NCI-H146 (cell line): ENCODE measurements around the gene ALX3.
A peak's percentile ranks its signal among the peaks of the same experiment; 100 is the strongest.

ENCODE experiments used
- DNase-seq: peaks from one replicate; lab custom pipeline; 2025; lab: John Stamatoyannopoulos, UW

Gene ALX3

GRCh38 chr1:110065841-110066240, 4.6 kb downstream of the ALX3 start:
- no peak for DNase-seq

GRCh38 chr1:110064576-110065337, 5.7 kb downstream of the ALX3 start:
- DNase-seq, result no peak

- DNase-seq, result no peak
These were observed 6.7 kb downstream of the ALX3 start for GRCh38 chr1:110063781-110064180.

GRCh38 chr1:110062612-110063011, 7.9 kb downstream of the ALX3 start:
- peak; percentile 3 for DNase-seq

- no peak for DNase-seq
These were observed 9.1 kb downstream of the ALX3 start for GRCh38 chr1:110061341-110061740.

- no peak for DNase-seq
These were observed 9.8 kb downstream of the ALX3 start for GRCh38 chr1:110060662-110061060.

- peak; percentile 30 for DNase-seq
These were observed 10.3 kb downstream of the ALX3 start for GRCh38 chr1:110060034-110060661.

GRCh38 chr1:110059133-110059863, 11.2 kb downstream of the ALX3 start:
- no peak for DNase-seq

- DNase-seq, result no peak
These were observed 11.9 kb downstream of the ALX3 start for GRCh38 chr1:110058591-110058990.

- no peak for DNase-seq
These were observed 12.4 kb downstream of the ALX3 start for GRCh38 chr1:110057963-110058518.

- no peak for DNase-seq
These were observed 13.7 kb downstream of the ALX3 start for GRCh38 chr1:110056776-110057175.

GRCh38 chr1:110056285-110056683, 14.2 kb downstream of the ALX3 start:
- no peak for DNase-seq

- DNase-seq, result no peak
These were observed 14.8 kb downstream of the ALX3 start for GRCh38 chr1:110055493-110056284.

- peak; percentile 43 for DNase-seq
These were observed 16.7 kb downstream of the ALX3 start for GRCh38 chr1:110053552-110054428.

GRCh38 chr1:110051262-110051648, 19.2 kb downstream of the ALX3 start:
- DNase-seq, result no peak

- no peak for DNase-seq
These were observed 19.7 kb downstream of the ALX3 start for GRCh38 chr1:110050602-110051261.

GRCh38 chr1:110049801-110050601, 20.5 kb downstream of the ALX3 start:
- no peak for DNase-seq

GRCh38 chr1:110048923-110049601, 21.4 kb downstream of the ALX3 start:
- no peak for DNase-seq

- no peak for DNase-seq
These were observed 22.2 kb downstream of the ALX3 start for GRCh38 chr1:110048240-110048639.
